Heart right ventricle (tissue), 16 donors: ENCODE measurements around the gene PRKACB. TPM values are rescaled to one million over a fixed set of nuclear protein-coding genes. Genes with fewer than 3 reads are reported as not detected.

ENCODE experiments used
- ATAC-seq, 8 donors: fragments of 200-7000 bp; cut with Tn5 transposase; one replicate each; pipeline ENCODE4 v1.9.1; 2020; ENCODE audit warnings: mild to moderate bottlenecking in 8 of 8, moderate library complexity in 8 of 8, moderate number of reproducible peaks in 1 of 8
- DNase-seq, 2 donors: peaks; one replicate each; pipeline ENCODE4 v3.0.0-alpha.2; 2020
- H3K27ac ChIP-seq, 10 donors: fragments of 200-600 bp; sonication (generic) in 2 of 10; one replicate each; pipeline versions ENCODE4 v1.5.0 to v1.8.0; 2020 to 2022; ENCODE audit warnings: mild to moderate bottlenecking in 3 of 10
- H3K27me3 ChIP-seq, 7 donors: fragments of 200-600 bp; one replicate each; pipeline ENCODE4 v1.8.0; 2021 to 2022; ENCODE audit warnings: mild to moderate bottlenecking in 2 of 7
- H3K36me3 ChIP-seq, 9 donors: fragments of 200-600 bp; sonication (generic) in 1 of 9; one replicate each; pipeline versions ENCODE4 v1.5.0 to v1.8.0; 2020 to 2022; ENCODE audit warnings: mild to moderate bottlenecking in 2 of 9
- H3K4me1 ChIP-seq, 9 donors: fragments of 200-600 bp; sonication (generic) in 1 of 9; one replicate each; pipeline versions ENCODE4 v1.5.0 to v1.8.0; 2020 to 2022; ENCODE audit warnings: mild to moderate bottlenecking in 4 of 9
- H3K4me3 ChIP-seq, 10 donors: fragments of 200-600 bp; sonication (generic) in 2 of 10; one replicate each; pipeline versions ENCODE4 v1.5.0 to v1.8.0; 2020 to 2022; ENCODE audit warnings: mild to moderate bottlenecking in 7 of 10, moderate library complexity in 2 of 10
- H3K9me3 ChIP-seq, 11 donors: fragments of 200-600 bp in 10 of 11; sonication (generic) in 2 of 11; one replicate each; pipeline versions ENCODE4 v1.5.0 to v1.8.0; 2013 to 2022; ENCODE audit warnings: mild to moderate bottlenecking in 2 of 11, control low read depth in 1 of 11, moderate library complexity in 1 of 11
- WGBS, 2 donors: extraction: QIAGEN DNeasy Blood & Tissue Kit; methylation state at CpG; one replicate each; pipeline ENCODE4 v1.1.7; 2013; ENCODE audit warnings: inconsistent platforms in 1 of 2; 5-methylcytosine and 5-hydroxymethylcytosine counted together
- intact Hi-C, 10 donors: fragments of 100-400 bp; cut with DNase I; formaldehyde crosslinking; loops; one replicate each; pipeline versions ENCODE4 v1.11.1 to v1.14.2; 2022
- polyA plus RNA-seq, 2 donors: library from polyadenylated mRNA; stranded (reverse); fragments of 200-250 nt; gene quantifications; one replicate each; pipeline ENCODE4 v1.2.3, GENCODE V29; 2013
- total RNA-seq, 10 donors: library from RNA; stranded (reverse); fragmentation: NEBNext Ultra II Directional in 3 of 10; extraction: Animal tissue kit (Norgen Biotek cat#: 25700) in 3 of 10; gene quantifications; one replicate each; pipeline versions ENCODE4 v1.2.1 to v1.2.4, GENCODE V29; 2021 to 2023
- TF ChIP-seq, protein P1 (sequence below), 9 donors: fragments of 200-600 bp; sonication (generic) in 2 of 9; IDR thresholded peaks; one replicate each; pipeline versions ENCODE4 v1.5.0 to v1.8.0; 2021 to 2022; ENCODE audit warnings: antibody characterized with exemption in 9 of 9, mild to moderate bottlenecking in 5 of 9, moderate library complexity in 1 of 9
- donor health status: Arrhythmogenic right ventricular cardiomyopathy.
- donor health status: ischemic (EF 13 %, LVEDD 7.1; RV severe dilation, severe dysfunction).
- donor health status: healthy with polysubstance abuse.
- donor health status: DM: no; HTN: yes; CAD: no.
- donor health status: DM: no; HTN: no; CAD: no.
- donor health status: ischemic (EF 25% LVEDD 6.9; RV normal size, moderate dysfunction).
- donor health status: ischemic (EF 25% LVEDD 5.7; RV mildly dilated, moderate dysfunction).
- donor health status: healthy.
- donor health status: DM: yes; HTN: yes; CAD: no.
- donor health status: Ischemic cardiomyopathy.
- donor health status: ischemic (EF 35%, LVEDD 5.7; RV mildly dilated, moderate dysfunction).
- donor health status: nonischemic (EF 11% LVEDD 7.7; RV severe dilation, severe dysfunction).
- donor health status: DM: yes; HTN: yes; CAD: no.
- donor health status: PGD.
- donor health status: ischemic (EF 29% LVEDD 5.4; RV normal size, mild dysfunction).
- donor health status: nonischemic (EF 23%, LVEDD 6.1; RV moderate dilation, normal function).

Gene PRKACB
- total and polyA plus RNA-seq, 12 donors, result 6.4 to 49.1 (median 39.6) TPM

DNA sequence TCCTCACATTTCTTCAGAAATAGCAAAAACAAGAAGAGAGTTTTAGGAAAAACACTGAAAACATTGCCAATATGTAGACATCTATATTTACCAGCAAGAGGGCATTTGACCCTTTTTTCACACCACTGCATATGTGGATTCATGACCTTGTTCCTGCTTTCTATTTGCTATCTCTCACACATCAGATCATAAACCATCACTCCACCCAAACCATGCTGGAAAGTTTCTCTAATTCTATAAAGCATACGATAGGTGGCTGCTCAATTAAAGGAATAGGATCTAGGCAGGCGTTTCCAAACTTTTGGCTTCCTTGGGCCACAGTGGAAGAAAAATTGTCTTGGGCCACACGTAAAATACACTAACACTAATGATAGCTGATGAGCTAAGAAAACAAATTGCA lies 121.8 kb downstream of the PRKACB start:
- Histone ChIP-seq H3K4me1 (no peaks in the 10 kb centered on the region), H3K27me3 (no peaks in the 10 kb centered on the region), H3K9me3 (no peaks in the 10 kb centered on the region), H3K4me3 (no peak overlapping the region), H3K36me3 (no peaks in the 10 kb centered on the region), H3K27ac (no peak overlapping the region)
- ATAC-seq (no peak), DNase-seq (no peak)
- intact Hi-C loops, result no loop called here
- WGBS, 2 donors, result 94 to 95% methylated on average over 3 of the region's 3 CpGs
- TF ChIP-seq, protein P1, sequence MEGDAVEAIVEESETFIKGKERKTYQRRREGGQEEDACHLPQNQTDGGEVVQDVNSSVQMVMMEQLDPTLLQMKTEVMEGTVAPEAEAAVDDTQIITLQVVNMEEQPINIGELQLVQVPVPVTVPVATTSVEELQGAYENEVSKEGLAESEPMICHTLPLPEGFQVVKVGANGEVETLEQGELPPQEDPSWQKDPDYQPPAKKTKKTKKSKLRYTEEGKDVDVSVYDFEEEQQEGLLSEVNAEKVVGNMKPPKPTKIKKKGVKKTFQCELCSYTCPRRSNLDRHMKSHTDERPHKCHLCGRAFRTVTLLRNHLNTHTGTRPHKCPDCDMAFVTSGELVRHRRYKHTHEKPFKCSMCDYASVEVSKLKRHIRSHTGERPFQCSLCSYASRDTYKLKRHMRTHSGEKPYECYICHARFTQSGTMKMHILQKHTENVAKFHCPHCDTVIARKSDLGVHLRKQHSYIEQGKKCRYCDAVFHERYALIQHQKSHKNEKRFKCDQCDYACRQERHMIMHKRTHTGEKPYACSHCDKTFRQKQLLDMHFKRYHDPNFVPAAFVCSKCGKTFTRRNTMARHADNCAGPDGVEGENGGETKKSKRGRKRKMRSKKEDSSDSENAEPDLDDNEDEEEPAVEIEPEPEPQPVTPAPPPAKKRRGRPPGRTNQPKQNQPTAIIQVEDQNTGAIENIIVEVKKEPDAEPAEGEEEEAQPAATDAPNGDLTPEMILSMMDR (IDR thresholded peaks at IDR 0.05), result no peak

DNA sequence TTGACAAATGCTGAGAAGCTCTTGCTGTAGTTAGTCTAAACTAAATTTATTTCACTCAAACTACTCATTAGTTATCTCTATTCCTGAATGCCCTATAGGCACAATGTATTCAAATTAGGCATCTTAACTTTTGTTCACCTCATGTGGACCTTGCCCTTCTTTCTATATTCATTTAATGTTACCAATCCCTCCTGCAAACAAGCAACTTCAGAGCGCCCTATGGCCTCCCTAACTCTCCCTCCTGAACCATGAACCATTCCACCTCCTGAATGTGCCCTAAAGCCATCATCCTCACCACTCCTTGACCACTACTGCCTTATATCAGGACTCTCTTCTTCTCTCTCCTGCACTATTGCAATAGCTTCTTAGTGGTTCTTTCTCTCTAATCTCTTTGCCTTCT lies 122.7 kb downstream of the PRKACB start:
- TF ChIP-seq, protein P1 (IDR thresholded peaks at IDR 0.05), result no peak
- H3K27me3 ChIP-seq, result no peaks in the 10 kb centered on the region
- WGBS, 2 donors, result 0% methylated on average over 1 of the region's 1 CpG
- no peak overlapping the region for H3K4me3 ChIP-seq
- intact Hi-C loops, result no loop called here
- ATAC-seq (no peak), DNase-seq (no peak)
- H3K4me1 ChIP-seq, result peaks cover 0 to 5% (median 0%) of the 10 kb centered on the region in 9 donors
- H3K27ac ChIP-seq, result no peak overlapping the region
- H3K36me3 ChIP-seq, result no peaks in the 10 kb centered on the region
- H3K9me3 ChIP-seq, result no peaks in the 10 kb centered on the region

DNA sequence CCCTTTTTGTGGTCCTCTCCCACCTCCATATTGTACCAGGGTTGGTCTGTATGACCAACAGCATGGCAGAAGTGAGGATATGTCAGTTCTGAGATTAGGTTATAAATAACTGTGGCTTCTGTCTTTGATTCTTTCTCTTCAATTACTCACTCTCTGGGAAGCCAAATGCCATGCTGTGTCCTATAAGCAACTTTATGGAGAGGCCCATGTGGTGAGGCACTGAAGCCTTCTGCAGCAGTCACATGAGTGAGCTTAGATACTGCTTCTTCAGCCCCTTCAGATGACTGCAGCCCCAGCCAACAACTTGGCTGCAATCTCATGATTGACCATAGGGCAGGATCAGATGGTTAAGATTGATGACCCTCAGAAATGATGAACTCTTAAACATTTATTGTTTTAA lies 123.4 kb downstream of the PRKACB start:
- no peak overlapping the region for H3K27ac ChIP-seq
- intact Hi-C loops, result no loop called here
- peaks cover 0 to 8% (median 0%) of the 10 kb centered on the region in 9 donors for H3K4me1 ChIP-seq
- no peak overlapping the region for H3K4me3 ChIP-seq
- H3K27me3 ChIP-seq, result no peaks in the 10 kb centered on the region
- DNase-seq (no peak), ATAC-seq (no peak)
- no peaks in the 10 kb centered on the region for H3K36me3 ChIP-seq
- no peaks in the 10 kb centered on the region for H3K9me3 ChIP-seq
- TF ChIP-seq, protein P1 (IDR thresholded peaks at IDR 0.05), result no peak

DNA sequence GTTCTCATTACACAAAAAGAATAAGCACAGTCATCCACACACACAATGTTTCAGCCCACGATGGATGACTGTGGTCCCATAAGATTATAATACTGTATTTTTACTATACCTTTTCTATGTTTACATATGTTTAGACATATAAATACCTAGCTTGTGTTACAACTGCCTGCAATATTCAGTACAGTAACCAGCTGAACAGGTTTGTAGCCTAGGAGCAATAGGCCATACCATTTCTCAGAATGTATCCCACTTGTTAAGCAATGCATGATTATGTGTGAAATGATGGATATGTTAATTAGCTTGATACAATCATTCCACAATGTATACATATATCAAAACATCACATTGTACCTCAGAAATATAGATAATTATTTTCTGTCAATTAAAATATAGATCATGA lies 124.3 kb downstream of the PRKACB start:
- WGBS, 2 donors, result 95% methylated on average over 1 of the region's 1 CpG
- intact Hi-C loops, result no loop called here
- ATAC-seq (no peak), DNase-seq (no peak)
- Histone ChIP-seq H3K9me3 (peaks cover 0 to 2% (median 0%) of the 10 kb centered on the region in 11 donors), H3K4me1 (peaks cover 0 to 8% (median 0%) of the 10 kb centered on the region in 9 donors), H3K4me3 (no peak overlapping the region), H3K27ac (no peak overlapping the region), H3K36me3 (no peaks in the 10 kb centered on the region), H3K27me3 (no peaks in the 10 kb centered on the region)
- TF ChIP-seq, protein P1 (IDR thresholded peaks at IDR 0.05), result no peak
